GM15510 (cell line): ENCODE measurements around the gene USP15.

Experiments used
- POLR2A ChIP-seq: IDR thresholded peaks from 3 replicates; pipeline ENCODE4 v1.6.1; 2011; ENCODE audit warnings: borderline replicate concordance; ENCODE audit not compliant: insufficient read length; ENCODE audit errors: extremely low read depth

USP15 gene

GRCh38 chr12:62265511-62265910 is 5.3 kb downstream of the USP15 start:
- no peak for TF ChIP-seq POLR2A

DNA sequence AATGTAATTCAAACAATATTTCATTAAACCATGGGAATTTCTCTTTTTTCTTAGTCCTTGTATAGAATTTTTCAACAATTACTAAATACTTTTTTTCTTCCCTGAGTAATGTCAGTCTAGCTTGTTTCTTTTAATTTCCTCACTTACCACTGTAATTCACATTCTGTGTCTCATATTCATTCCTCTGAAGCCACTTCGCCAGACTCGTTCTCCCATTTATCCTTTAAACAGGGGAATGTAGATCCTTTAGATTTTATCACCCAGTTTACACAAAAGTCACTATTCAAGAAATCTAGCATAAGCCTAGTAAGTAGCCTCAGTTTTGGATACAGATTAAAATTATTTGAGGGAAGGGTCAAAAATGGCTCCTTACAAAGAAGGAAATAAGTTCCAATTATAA is 6.8 kb downstream of the USP15 start:
- TF ChIP-seq POLR2A: no peak

DNA sequence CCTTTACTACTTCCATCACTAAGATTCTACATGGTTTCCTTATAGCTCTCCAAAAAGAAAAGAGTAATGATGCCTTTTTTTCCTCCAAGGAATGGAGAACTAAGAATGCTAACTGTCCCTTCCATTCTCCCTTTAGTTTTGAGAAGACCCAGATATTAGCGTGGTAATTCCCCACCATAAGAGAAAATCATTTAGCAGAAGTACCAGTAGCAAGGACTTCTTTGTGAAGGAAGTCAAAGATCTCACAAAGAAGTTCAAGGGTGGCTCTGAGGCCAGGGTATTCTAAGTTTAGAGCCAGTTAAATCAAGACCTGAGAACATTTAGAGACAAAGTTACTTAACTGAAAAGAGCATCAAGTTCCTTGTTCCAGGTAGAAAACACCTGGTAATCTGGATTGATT is 7.3 kb downstream of the USP15 start:
- no peak for TF ChIP-seq POLR2A

GRCh38 chr12:62268956-62269355 is 8.8 kb downstream of the USP15 start:
- TF ChIP-seq POLR2A: no peak

DNA sequence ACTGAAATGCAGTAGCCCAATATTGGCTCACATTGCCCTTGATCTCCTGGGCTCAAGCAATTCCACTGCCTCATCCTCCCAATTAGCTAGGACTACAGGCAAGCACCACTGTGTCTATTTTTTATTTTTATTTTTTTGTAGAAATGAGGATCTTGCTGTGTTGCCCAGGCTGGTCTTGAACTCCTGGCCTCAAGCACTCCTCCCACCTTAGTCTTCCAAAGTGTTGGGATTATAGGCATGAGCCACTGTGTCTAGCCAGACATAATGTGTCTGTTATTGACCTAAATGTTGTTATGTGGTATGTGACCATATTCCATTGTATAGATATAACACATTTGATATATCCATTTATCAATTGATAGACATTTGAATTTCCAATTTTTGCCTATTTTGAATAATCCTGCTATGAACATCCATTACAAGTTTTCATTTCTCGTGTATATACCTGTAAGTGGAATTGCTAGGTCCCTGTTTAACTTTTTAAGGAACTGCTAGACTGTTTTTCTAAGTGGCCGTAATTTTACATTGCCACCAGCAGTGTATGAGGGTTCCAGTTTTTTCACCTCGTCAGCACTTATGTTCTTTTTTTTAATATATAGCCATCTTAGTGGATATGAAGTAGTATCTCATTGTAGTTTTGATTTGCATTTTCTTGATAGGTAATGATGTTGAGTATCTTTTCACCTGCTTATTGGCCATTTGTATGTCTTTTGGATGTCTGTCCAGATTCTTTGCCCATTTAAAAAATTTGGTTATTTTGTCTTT is 9.4 kb downstream of the USP15 start:
- no peak for TF ChIP-seq POLR2A

DNA sequence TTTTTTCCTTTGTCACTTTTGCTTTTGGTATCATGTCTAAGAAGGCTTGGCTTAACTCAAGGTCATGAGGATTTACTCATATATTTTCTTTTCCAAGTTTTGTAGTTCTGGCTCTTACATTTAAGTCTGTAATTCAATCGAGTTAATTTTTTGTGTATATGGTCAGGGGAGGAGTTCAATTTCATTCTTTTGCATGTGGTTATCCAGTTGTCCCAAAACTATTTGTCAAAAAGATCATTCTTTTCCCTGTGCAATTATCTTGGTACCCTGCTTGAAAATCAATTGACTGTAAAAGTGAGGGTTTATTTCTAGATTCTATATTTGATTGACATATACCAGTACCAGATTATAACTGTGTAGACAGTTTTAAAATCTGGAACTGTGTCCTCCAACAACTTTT is 10.2 kb downstream of the USP15 start:
- TF ChIP-seq POLR2A: no peak

DNA sequence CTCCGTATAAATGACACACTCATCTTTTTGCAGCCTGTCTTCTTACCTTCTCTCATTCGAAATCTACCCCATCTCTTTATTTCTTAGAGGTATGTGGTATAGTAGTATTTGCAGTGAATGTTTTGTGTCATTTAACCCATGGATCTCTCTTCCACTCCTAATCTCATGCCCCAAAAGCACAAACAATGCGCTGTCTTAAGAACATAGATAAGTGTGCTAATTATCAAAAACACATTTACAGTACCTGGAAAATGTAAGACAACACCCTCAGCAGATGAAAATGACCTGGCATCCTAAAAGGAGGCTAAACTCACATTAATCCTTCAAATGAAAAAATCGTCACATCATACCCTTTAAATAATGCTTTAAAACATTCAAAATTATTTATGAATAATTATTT is 10.7 kb downstream of the USP15 start:
- TF ChIP-seq POLR2A: no peak

DNA sequence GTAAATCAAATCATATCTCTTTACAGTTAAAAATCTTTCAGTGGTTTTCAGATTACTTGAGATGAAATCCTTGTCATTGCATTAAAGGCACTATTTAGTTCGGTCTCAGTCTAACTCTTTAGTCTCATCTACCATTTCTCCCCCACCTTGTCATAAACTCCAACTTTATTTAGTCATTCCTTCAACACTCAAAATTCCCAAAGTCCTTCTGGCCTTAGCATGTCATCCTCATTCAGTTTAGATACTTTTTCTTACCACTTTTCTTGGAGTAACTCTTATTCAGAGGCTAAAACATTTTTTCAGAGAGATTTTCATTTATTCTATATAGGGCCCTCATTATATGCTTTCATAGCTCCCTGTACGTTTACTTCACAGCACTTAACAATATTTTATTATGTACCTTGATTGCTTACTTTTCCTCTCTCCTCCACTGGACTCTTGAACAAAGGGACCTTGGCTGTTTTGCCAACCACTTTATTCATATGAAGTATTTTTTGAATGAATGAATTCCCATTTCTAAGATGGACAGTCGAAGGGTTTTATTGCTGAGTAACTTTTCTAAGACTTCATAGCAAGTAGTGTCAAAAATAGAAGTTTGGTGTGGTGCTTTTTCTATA is 12.8 kb downstream of the USP15 start:
- TF ChIP-seq POLR2A: no peak

DNA sequence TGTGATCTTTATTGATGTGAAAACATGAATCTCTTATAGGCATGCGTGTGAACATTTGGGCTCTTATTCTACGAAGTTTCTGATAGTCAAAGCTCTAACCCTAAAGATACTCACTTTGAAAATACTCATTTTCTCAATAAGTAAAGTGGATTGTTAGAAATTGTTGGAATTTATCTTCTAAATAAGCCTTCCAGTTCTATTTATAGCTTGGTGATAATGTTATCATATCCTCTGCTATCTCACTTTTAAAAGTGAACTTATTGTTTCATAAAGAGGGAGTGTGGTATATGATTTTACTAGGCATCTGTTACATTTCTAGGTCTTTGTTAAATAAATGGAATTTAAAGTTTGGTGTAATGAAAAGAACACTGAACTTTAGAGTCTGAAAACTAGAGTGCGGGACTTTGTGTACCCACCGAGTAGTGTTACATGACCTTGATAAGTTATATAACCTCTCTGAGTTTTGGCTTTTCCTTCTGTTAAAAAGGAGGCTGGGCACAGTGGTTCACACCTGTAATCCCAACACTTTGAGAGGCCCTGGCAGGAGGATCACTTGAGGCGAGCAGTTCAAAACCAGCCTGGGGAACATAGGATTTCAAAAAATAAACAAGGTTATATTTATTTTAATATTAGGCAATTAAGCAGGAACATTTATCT is 13.6 kb downstream of the USP15 start:
- TF ChIP-seq POLR2A: no peak

DNA sequence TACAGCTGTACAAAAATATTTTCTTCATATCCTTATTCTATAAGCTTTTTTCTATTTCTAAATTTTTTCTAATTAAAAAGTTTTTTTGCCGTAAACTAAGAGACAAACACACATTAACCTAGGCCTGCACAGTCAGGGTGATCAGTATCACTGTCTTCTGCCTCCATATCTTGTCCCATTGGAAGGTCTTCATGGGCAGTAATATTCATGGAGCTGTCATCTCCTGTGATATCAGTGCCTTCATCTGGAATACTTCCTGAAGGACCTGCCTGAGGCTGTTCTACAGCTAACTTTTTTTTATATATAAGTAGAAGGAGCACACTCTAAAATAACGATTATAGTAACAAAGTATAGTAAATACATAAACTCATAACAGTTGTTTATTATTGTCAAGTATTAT is 17.8 kb downstream of the USP15 start:
- no peak for TF ChIP-seq POLR2A

- TF ChIP-seq POLR2A: no peak
Measured at GRCh38 chr12:62279058-62279457, 18.9 kb downstream of the USP15 start.

DNA sequence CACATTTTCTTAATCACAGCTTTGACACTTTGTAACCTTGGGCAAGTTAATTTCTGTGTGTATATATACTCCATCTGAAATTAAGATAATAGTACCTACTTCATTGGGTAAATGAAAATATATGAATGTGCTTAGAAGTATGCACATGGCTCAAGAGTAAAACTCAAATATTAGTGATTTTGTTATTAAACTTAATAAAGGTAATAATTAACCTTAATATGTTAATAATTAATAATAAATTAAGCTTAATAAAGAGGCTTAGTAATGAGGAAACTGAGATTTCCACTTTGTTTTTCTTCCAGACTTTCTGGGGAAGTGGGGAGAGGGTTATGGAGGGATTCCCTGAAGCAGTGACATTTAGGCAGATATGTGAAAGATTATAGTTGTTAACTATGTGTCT is 19.8 kb downstream of the USP15 start:
- TF ChIP-seq POLR2A: no peak

- no peak for TF ChIP-seq POLR2A
Measured at GRCh38 chr12:62282057-62282774, 22.0 kb downstream of the USP15 start.

DNA sequence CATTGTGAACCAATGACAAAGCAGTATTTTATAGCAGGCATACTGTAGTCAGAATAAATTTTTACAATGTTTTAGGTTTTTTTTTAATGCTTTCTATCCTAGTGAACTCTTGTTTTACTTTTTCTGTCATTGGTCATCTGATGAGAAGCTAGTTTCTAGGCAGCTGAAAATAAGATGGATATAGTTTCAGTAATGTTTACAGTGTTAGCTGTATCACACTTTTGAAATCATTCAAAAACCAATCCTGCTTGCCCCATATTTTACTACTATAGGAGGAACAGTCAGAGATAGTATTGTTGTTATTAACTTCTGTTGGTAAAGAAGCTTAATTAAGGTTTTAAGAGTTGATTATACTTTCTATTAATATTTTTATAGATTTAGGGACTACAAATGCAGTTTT is 24.5 kb downstream of the USP15 start:
- no peak for TF ChIP-seq POLR2A

- no peak for TF ChIP-seq POLR2A
Measured at GRCh38 chr12:62285284-62285683, 25.1 kb downstream of the USP15 start.
